ENCODE results near the gene NTF4. TPM values are rescaled to one million over a fixed set of nuclear protein-coding genes. Genes with fewer than 3 reads are reported as not detected.

Gene NTF4
- total RNA-seq, 1 experiment from 2014 or later = not detected

DNA sequence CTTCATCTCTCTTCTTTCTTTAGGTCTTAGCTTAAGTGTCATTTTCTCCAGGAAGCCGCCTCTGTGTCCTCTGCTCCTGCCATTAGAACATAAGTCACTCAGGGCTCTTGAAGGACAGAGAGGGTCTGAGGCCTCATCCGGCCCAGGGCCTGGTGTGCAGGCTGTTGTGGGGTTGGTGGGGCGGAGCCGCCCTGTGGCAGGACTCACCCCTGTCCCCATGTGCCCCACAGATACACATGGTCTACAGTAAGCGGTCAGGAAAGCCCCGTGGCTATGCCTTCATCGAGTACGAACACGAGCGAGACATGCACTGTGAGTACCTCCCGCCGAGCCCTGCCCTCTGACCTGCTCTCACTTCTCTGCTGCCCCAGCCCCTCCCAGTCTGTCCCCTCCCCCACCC, 36.5 kb upstream of the NTF4 start:
- no peaks in the 10 kb centered on the region for H3K27me3 ChIP-seq (replicated peaks; ENCODE audit: insufficient read depth, low read depth, low read length, poor library complexity)
- H3K27ac ChIP-seq (ENCODE audit: low read depth, low read length, poor library complexity, severe bottlenecking) = no peak overlapping the region
- ChIA-PET POLR2A (ENCODE audit: low non-redundant PET) (no interaction called here), CTCF (no interaction called here)
- peaks cover 25% of the 10 kb centered on the region for H3K4me1 ChIP-seq (ENCODE audit: insufficient read depth, low read length, poor library complexity, severe bottlenecking)
- H3K4me3 ChIP-seq (ENCODE audit: low read depth, low read length, poor library complexity, severe bottlenecking) = no peak overlapping the region
- peaks cover 91% of the 10 kb centered on the region for H3K36me3 ChIP-seq (ENCODE audit: insufficient read depth, low read length, poor library complexity, severe bottlenecking)
- no peak for DNase-seq (ENCODE audit: low spot score)
- intact Hi-C loops (cut with micrococcal nuclease; ENCODE audit: unreplicated experiment) = no loop called here
- no TSS peak for BruUV-seq (replicated peaks)
- TF ChIP-seq, protein P1, sequence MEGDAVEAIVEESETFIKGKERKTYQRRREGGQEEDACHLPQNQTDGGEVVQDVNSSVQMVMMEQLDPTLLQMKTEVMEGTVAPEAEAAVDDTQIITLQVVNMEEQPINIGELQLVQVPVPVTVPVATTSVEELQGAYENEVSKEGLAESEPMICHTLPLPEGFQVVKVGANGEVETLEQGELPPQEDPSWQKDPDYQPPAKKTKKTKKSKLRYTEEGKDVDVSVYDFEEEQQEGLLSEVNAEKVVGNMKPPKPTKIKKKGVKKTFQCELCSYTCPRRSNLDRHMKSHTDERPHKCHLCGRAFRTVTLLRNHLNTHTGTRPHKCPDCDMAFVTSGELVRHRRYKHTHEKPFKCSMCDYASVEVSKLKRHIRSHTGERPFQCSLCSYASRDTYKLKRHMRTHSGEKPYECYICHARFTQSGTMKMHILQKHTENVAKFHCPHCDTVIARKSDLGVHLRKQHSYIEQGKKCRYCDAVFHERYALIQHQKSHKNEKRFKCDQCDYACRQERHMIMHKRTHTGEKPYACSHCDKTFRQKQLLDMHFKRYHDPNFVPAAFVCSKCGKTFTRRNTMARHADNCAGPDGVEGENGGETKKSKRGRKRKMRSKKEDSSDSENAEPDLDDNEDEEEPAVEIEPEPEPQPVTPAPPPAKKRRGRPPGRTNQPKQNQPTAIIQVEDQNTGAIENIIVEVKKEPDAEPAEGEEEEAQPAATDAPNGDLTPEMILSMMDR (conservative IDR thresholded peaks at IDR 0.05; ENCODE audit: low read depth, low read length) = no peak
- no peaks in the 10 kb centered on the region for H3K9me3 ChIP-seq (ENCODE audit: low read depth, low read length, poor library complexity, severe bottlenecking)

DNA sequence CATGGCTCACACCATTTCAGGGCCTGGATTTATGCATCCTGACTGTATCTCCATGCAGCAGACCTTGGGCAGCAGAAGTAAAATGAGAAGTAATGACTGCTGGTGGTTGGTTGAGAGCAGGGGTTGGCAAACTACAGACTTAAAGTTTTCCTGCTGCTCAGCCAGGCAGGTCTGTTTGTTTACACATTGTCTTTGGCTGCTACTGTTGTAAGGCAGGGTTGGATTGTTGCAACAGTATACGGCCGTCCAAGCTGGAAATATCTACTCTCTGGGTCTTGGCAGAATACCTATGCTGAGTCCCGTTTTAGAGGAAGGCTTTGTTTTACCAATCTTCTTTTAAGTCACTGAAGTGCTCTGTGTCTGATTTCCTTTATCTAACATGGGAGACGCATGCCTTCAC, 34.2 kb upstream of the NTF4 start:
- peaks cover 18% of the 10 kb centered on the region for H3K4me1 ChIP-seq (ENCODE audit: insufficient read depth, low read length, poor library complexity, severe bottlenecking)
- intact Hi-C loops (cut with micrococcal nuclease; ENCODE audit: unreplicated experiment) = loop anchor here (2.0 to 5.0 kb wide), 3 partner anchors 109 to 344 kb away; partner anchors contain the start of gene SLC17A7
- ChIA-PET CTCF (interaction anchor here (1.3 kb wide), 1 partner anchor 112 kb away, joined by 6 read pairs; no protein-coding TSS in a partner anchor), POLR2A (ENCODE audit: low non-redundant PET) (no interaction called here)
- BruUV-seq (replicated peaks) = no TSS peak
- peaks cover 89% of the 10 kb centered on the region for H3K36me3 ChIP-seq (ENCODE audit: insufficient read depth, low read length, poor library complexity, severe bottlenecking)
- H3K9me3 ChIP-seq (ENCODE audit: low read depth, low read length, poor library complexity, severe bottlenecking) = no peaks in the 10 kb centered on the region
- TF ChIP-seq, protein P1 (conservative IDR thresholded peaks at IDR 0.05; ENCODE audit: low read depth, low read length) = no peak
- no peak for TF ChIP-seq EZH2 (IDR thresholded peaks at IDR 0.05; ENCODE audit: borderline replicate concordance, low read depth, low read length, poor library complexity, severe bottlenecking)
- no peaks in the 10 kb centered on the region for H3K27me3 ChIP-seq (replicated peaks; ENCODE audit: insufficient read depth, low read depth, low read length, poor library complexity)
- H3K4me3 ChIP-seq (ENCODE audit: low read depth, low read length, poor library complexity, severe bottlenecking) = no peak overlapping the region
- H3K27ac ChIP-seq (ENCODE audit: low read depth, low read length, poor library complexity, severe bottlenecking) = no peak overlapping the region
- DNase-seq (ENCODE audit: low spot score) = no peak

DNA sequence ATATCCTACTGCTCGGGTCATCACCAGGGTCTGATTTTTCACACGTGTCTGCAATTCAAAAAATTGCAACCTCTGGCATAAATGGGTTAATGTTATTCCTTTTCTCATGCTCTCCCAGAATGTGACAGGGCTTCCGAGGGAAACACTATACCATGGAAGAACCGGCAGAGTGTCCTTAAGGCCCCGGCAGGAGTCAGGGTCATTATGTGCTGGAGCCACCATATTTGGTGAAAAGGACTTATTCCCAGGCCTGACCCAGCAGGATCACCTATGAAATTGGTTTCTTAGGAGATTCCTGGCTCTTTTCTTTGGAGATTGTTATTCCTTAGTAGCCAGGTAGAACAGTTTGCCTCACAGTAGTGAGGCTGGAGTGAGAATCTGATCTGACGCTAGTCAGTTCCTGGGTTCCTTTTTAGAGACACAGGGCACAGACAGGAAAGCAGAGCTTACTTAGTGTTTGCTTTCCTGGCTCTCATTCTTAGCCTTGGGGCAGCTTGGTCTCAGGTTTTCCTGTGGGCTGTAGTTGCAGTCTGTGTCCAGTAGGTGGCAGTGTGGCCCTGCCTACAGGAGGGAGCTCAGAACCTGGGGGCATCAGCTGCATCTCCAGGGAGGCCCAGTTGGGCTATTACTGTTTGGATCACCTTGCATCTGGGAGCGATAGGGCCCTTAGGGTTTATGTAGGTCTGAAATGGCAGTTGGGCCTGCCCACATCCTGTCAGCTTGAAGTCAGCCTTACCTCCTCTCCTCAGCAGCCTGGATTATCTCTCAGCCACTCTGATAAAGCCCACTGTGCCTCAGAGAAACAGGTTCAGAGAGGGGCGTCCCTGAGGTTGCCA, 33.1 kb upstream of the NTF4 start:
- Histone ChIP-seq H3K27me3 (replicated peaks; ENCODE audit: insufficient read depth, low read depth, low read length, poor library complexity) (no peaks in the 10 kb centered on the region), H3K4me1 (ENCODE audit: insufficient read depth, low read length, poor library complexity, severe bottlenecking) (peaks cover 7% of the 10 kb centered on the region), H3K27ac (ENCODE audit: low read depth, low read length, poor library complexity, severe bottlenecking) (no peak overlapping the region), H3K36me3 (ENCODE audit: insufficient read depth, low read length, poor library complexity, severe bottlenecking) (peaks cover 89% of the 10 kb centered on the region), H3K4me3 (ENCODE audit: low read depth, low read length, poor library complexity, severe bottlenecking) (no peak overlapping the region), H3K9me3 (ENCODE audit: low read depth, low read length, poor library complexity, severe bottlenecking) (no peaks in the 10 kb centered on the region)
- DNase-seq (ENCODE audit: low spot score) = peak; percentile 90
- intact Hi-C loops (cut with micrococcal nuclease; ENCODE audit: unreplicated experiment) = loop anchor here (2.0 to 5.0 kb wide), 3 partner anchors 110 to 345 kb away; partner anchors contain the start of gene SLC17A7
- ChIA-PET CTCF (interaction anchor here (0.5 to 2.0 kb wide), 23 partner anchors 9 to 178 kb away, joined by 3 to 43 read pairs (median 4); partner anchors contain the start of gene LIN7B), POLR2A (ENCODE audit: low non-redundant PET) (interaction anchor here (0.6 to 0.8 kb wide), 3 partner anchors 101 to 353 kb away, joined by 3 to 21 read pairs (median 10); no protein-coding TSS in a partner anchor)
- no peak for TF ChIP-seq EZH2 (IDR thresholded peaks at IDR 0.05; ENCODE audit: borderline replicate concordance, low read depth, low read length, poor library complexity, severe bottlenecking)
- TF ChIP-seq, protein P1 (conservative IDR thresholded peaks at IDR 0.05; ENCODE audit: low read depth, low read length) = peak; percentile 99
- BruUV-seq (replicated peaks) = no TSS peak

All from A673 (cell line).